Stimulated activated CD8-positive, alpha-beta memory T cell treated with anti-CD3 and anti-CD28 coated beads, Interleukin-4, amount 100 ng/mL, for 48 hours (primary cell): Measurements from ENCODE around the gene MCFD2.

Experiments
- DNase-seq: peaks from one replicate; pipeline ENCODE4 v3.0.0-alpha.2; 2020

The MCFD2 gene

GRCh38 chr2:46871976-46872381 is 43.6 kb downstream of the MCFD2 start:
- DNase-seq, result no peak

DNA sequence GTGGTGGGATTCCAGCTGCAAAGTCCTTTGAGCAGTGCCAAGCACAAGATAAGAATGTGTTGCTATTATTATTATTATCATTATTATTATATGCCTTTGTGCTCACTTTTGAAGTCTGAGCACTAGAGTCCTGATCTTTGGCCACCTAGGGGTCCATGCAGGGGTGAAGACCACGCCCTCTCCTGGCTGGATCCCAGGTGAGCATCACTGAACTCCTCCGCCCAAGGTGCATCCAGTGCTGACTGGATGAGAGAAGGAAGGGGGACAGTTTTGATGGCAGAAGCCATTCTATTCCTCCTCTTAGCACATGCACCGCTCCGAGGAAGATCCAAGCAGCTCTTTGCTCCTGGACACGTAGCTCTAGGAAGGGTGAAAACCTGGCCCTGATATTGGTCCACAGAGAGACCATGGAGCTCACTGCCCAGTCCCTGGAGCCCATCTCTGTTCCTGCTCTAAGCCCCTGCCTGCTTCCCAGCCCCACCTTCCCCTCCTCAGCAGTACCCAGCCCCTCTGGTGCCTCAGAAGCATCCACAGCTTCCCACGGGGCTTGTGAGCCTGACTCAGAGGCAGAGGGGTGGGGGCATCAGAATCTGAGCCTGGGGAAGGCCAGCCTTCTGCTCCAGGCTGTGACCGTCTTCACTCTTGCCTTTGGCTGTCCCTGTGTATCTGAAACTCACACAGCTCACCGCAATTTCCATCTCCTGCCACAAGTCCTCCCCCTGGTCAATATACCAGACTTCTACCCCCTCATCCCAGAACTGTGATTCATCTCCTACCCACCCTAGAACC is 45.4 kb downstream of the MCFD2 start:
- DNase-seq, result no peak

DNA sequence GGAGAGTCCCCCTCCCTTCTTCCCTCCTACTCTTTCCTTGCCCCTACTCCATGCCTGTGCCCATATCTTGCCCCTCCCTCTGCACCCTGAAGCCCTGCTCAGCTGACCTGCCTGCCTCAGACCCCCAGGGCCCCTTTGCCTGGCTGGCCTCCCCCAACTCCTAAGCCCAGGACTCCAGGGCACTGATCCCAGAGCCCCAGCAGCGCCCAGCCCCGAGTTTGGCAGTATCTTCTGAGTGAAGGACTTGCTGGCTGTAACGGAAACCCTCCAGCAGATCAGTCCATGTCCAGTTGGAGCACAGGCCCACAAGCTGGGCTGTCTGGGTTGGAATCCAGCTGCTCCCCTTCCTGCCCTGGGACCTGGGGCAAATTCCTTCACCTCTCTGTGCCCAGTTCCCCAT is 46.0 kb downstream of the MCFD2 start:
- DNase-seq, result no peak

DNA sequence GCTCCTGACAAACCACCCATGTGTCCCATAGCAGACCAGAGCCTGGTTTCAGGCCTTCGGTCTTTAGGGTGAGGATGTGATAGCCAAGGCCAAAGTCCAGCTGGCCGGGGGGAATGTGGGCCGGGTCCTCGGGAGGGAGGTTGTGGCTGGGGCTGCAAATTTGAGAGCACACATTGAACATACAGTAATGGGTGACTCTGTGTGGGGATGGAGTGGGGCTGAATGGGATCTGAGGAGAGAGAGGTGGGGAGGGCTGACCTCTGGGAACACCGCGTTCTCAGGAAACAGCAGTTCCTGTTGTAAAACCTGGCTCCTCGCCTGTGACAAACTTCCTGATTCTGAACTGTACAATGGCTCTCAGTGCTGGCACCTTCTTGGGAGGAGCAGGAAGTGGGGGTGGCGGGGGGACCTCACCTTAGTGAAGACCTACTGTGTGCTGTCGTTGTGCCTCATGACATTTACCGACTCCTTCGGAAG is 48.8 kb downstream of the MCFD2 start:
- no peak for DNase-seq

- no peak for DNase-seq
These were observed 50.2 kb downstream of the MCFD2 start for GRCh38 chr2:46865181-46865970.

DNA sequence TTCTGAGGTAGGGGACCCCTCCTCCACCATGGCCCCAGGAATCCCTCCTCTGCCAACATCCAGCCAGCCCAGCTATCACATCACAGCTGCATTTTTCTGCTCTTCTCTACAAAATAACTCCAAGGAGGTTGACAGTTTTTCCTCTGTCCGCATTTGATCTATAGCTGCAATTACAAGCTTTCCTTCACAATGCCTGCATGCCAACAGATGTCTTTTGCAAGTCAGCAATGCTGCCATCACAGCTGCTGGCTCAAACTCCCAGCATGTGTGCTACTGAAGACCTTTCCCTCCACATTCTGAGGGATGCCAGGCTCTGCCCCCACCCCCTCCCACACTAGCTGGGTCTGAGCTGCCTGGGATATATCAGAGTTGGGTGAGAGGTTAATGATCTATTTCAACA is 51.7 kb downstream of the MCFD2 start:
- no peak for DNase-seq

DNA sequence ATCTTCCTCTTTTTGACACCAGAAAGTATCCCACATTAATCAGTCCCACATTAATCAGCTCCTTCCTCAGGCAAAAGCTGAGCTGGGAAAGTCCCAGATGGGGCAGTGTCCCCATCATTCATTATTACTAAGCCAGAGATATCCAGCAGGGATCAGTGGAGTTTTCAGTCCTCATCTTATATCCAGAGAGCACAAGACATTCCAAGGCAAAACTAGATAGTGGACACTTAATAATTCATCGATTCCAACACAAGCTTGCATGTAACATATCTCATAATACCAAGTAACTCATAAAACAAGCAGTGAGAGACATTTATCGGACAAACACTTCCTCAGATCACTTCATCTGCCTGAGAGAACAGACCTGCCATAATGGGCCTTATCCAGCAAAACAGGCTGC is 53.1 kb downstream of the MCFD2 start:
- DNase-seq, result no peak

DNA sequence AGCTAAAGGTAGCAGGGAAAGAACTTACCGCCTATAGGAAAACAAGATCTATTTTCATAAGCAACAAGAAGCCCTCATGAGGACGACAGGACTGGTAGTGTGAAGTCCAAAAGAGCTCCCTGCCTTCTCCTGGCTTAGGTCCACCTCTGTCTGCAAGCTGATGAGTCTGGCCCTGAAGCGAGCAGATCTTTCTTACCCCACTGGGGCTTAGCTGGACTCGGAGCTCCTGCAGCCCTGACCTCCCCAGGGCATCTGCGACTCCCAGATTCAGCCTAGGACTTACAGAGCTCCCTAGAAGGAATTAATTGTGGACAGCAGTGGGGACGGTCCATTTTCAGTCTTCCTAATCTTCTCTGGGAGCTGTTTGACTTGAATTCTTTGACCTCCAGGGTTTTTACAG is 53.7 kb downstream of the MCFD2 start:
- DNase-seq, result no peak

GRCh38 chr2:46859482-46859881 is 56.1 kb downstream of the MCFD2 start:
- DNase-seq, result no peak

DNA sequence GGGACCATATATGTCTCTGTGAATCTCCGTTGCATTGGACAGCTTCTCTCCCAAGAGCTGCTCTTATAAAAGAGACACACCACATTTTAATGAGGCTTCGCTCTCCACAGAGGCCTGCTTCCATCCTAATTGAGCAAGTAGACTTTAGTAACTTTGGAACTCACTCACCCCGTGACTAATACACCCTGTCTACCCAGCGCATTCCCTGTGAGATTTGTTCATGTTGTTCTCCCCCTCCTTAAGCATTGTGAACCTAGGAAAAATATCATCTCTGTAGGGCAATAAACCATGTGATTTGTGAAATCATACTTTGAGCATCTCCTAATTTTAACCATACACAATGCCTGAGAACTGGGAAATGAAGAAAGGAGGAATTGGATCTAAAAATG is 56.9 kb downstream of the MCFD2 start:
- no peak for DNase-seq

GRCh38 chr2:46857871-46858701 is 57.5 kb downstream of the MCFD2 start:
- no peak for DNase-seq

GRCh38 chr2:46856336-46856735 is 59.3 kb downstream of the MCFD2 start:
- DNase-seq, result no peak

DNA sequence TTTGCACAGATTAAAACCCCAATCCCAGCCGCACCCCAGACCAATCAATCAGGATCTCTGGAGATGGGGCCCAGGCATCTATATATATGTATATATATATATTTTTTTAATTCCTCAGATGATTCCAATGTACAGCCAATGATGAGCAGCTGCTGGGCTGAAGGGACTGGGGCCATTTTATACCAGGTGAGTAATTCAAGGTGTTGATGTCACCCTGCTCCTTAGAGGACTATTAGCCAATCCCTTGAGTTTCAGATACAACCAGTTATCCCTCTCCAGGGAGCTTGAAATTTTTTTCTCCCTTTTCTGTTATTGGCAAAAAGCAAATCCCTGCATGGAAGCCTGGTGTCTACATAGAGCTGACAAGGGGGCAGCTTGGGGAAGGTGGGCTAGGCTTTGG is 59.8 kb downstream of the MCFD2 start:
- no peak for DNase-seq

DNA sequence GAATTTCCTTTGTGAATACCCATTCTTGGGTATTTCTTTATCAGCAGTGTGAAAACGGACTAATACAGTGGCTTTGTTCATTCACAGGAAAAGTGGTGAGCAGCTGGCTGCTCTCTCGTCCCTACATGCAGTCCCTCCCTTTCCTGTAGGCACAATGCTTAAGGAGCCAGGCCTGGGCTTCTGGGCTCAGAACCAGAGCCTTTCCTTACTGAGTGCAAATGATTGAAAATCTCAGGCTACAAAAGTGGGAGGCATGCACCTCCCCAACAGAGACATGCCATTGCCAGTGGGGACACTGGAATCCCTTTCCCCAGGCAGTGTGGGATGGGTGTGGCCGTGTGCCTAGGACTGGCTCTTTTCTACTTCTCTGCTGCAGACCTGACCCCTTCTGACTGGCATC is 61.3 kb downstream of the MCFD2 start:
- DNase-seq, result no peak

- DNase-seq, result no peak
These were observed 63.0 kb downstream of the MCFD2 start for GRCh38 chr2:46852598-46852997.

- DNase-seq, result no peak
These were observed 63.5 kb downstream of the MCFD2 start for GRCh38 chr2:46852124-46852523.
